IPS-18c (cell line): Measurements from ENCODE around the gene COL17A1.

Experiments used
- H3K4me3 ChIP-seq: 2 replicates; pipeline ENCODE4 v1.7.0; 2013; ENCODE audit warnings: low read depth, mild to moderate bottlenecking, low read length, moderate library complexity; ENCODE audit not compliant: insufficient read depth
- H3K9me3 ChIP-seq: one replicate; pipeline ENCODE4 v1.6.1; 2013; ENCODE audit warnings: mild to moderate bottlenecking, low read length, moderate library complexity; ENCODE audit not compliant: control insufficient read depth, insufficient read depth

COL17A1 gene

DNA sequence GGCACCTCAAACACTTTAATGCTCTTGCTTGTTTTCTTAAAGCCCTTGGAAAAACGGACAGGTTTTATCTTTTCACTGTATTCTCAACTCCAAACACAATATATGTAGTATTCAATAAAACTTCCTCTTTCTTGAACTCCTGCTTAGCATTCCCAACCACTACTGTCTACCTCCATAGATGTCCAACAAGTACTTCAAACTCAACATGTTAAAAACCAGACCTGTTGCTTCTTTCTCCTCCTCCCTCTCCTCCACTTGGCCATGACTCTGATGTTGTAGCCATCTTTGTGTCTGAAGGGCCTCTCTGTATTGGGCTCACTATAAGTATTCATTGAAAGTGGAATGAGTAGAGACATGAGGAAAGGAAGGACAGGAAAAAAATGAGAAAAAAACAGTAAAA lies 16.2 kb upstream of the COL17A1 start:
- H3K9me3 ChIP-seq, result no peaks in the 10 kb centered on the region
- H3K4me3 ChIP-seq, result no peak overlapping the region

DNA sequence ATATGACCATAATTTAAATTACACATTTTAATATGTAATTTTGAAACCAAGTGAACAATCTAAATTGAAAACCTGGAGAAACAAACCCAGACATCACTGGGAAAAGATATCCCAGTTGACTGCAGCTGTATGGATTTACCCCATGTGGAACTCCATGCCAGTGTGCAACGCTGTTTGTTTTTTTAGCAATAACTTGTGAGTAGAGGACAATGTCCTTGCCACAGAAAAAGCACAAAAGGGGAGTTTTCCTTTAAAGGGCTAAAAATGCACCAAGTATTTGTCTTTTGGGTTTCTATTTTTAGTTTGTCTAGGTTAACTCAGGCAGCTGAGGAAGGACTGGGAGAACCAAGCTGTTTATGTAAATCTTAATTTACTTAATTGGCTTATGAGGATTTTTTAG lies 15.1 kb upstream of the COL17A1 start:
- no peak overlapping the region for H3K4me3 ChIP-seq

DNA sequence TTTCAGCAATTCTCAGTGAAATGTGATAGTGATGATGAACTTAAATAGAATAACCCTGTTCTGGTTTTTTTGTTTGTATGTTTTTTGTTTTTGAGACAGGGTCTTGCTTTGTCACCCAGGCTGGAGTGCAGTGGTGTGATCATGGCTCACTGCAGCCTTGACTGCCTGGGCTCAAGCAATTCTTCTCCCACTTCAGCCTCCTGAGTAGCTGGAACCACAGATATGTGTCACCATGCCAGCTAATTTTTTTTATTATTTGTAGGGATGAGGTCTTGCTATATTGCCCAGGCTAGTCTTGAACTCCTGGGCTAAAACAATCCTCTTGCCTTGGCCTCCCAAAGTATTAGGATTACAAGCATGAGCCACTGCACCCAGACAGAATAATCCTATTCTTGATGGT lies 14.3 kb upstream of the COL17A1 start:
- Histone ChIP-seq H3K4me3 (no peak overlapping the region), H3K9me3 (no peaks in the 10 kb centered on the region)

More for the DNA sequence above, 15.1 kb upstream of the COL17A1 start:
- no peaks in the 10 kb centered on the region for H3K9me3 ChIP-seq

DNA sequence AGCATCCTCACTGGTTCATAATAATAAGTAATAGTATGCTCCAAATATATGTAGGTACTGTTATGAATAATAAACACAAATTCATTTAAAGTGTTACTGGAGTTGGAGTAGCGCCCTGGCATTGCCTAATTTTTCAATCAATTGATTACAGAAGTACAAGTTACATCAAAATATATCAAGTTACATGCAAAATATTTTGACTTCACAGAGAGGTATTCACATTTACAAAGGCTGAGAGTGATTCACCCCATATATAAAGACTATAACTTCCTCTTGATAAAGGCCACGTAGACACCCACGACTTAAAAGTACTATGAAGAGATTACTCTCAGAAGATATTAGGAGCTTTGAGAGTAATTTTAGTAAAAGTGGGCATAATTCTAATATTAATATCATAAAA lies 13.6 kb upstream of the COL17A1 start:
- H3K4me3 ChIP-seq, result no peak overlapping the region
- no peaks in the 10 kb centered on the region for H3K9me3 ChIP-seq

DNA sequence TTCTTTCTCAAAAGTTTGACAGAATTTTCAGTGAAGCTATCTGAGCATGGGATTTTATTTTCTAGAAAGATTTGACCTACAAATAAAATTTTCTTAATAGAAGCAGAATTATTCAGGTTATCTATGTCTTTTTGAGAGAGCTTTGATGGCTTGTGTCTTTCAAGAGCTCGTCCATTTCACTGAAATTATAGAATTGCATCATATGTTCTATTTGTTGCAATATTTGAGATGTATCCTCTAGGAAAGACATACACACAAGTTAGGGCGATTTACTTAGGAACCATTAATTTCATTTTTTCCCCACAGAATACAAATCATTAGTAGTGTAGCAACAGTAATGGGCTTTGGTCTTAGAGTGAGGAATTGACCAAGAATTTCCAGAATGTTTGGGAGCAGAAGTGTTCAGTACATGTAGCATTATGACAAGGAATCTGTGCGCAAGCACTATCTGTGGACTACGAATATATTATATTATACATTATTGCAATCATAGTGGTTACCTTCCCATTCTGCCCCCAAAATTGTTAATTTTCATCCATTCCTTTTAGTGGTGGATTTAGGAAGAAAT lies 12.8 kb upstream of the COL17A1 start:
- H3K9me3 ChIP-seq, result no peaks in the 10 kb centered on the region
- no peak overlapping the region for H3K4me3 ChIP-seq

DNA sequence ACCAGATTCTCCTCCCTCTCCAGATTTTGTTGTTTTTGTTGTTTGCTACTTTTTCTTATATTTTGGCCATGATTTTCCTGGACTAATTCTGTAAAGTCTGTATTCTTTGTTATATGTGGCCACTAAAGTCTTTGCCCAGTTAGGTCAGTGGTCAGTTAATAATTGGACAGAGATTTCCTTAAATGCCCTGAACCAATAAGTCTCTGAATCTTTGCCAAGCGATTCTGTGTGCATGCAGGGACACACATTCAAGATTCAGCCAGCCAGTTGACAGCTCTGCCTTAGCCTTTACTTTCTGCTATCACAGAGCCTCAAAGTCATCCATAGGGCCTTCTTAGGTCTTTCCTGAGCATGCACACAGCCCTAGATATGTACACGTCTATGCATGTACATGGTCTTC lies 11.0 kb upstream of the COL17A1 start:
- no peaks in the 10 kb centered on the region for H3K9me3 ChIP-seq

DNA sequence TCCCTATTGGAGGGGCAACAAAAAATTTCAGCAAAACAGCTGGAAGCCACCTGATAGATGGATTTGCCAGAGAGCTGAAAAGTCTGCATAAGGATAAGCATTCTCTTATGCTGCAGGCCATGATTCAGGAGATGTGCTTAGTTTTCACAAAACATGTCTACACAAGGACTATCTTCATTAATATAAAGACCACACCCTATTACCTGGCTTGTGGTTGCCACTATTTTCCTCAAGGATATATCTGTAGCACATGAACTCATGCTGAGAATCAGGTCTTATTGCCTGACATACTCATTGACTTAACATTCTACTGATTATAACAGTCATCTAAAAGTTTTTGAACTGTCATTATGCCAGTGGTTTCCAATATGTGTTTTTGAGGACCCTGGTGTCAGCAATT lies 7.1 kb upstream of the COL17A1 start:
- Histone ChIP-seq H3K9me3 (no peaks in the 10 kb centered on the region), H3K4me3 (no peak overlapping the region)

More for the DNA sequence above, 11.0 kb upstream of the COL17A1 start:
- no peak overlapping the region for H3K4me3 ChIP-seq

DNA sequence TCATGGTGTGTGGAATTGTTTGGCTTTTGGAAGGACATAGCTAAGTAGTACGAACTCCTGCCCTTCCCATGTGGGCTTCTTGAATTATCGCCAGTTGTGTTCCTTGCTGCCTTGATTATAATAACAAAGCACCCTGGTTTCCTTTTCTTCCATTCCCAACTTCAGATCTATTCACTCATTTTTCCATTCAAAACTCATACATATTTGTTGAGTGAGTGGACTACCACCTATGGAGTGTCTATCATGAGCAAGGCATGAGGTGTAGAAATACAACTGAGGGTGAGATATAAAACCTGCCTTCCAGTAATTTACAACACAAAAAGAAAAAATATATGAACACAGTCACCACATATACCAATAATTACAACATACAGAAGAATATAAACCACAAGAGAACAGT lies 4.9 kb upstream of the COL17A1 start:
- no peak overlapping the region for H3K4me3 ChIP-seq
- no peaks in the 10 kb centered on the region for H3K9me3 ChIP-seq

DNA sequence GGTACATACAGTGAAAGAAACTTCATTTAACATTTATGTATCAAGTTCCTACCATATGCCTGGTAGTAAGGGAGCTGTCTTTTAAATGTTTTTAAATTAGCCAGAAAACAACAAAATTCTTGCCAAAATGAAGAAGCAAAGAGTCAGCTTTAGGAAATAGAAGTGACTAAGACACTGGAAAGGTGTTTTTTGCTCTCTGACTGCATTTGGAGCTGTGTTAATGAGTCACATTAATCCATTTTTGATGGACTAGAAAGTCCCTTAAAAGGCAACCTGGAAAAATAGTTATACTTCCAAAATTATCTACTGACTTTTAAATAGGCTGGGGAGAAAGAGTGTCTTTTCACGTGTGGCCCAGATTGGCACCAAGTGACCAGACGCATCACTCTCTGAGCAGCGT lies 3.9 kb upstream of the COL17A1 start:
- H3K9me3 ChIP-seq, result no peaks in the 10 kb centered on the region
- H3K4me3 ChIP-seq, result no peak overlapping the region

DNA sequence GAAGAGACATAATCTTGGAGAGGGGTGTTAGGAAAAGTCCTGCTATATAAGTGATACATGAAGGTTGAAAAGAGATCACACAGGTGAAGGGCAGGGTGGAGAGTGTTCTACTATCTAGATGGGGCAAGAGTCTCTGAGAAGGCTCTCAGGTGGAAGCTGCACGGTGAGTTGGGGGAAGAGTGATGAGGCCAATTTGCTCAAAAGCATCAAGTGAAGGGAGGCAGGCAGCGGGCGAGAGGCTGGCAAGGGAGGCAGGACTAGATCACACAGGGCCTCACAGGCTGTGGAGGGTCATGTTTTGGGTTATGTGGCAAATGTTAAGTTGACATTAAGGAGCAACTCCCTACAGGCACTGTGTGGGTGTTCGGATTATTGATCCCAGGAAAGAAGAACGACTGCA lies 2.6 kb upstream of the COL17A1 start:
- no peak overlapping the region for H3K4me3 ChIP-seq

DNA sequence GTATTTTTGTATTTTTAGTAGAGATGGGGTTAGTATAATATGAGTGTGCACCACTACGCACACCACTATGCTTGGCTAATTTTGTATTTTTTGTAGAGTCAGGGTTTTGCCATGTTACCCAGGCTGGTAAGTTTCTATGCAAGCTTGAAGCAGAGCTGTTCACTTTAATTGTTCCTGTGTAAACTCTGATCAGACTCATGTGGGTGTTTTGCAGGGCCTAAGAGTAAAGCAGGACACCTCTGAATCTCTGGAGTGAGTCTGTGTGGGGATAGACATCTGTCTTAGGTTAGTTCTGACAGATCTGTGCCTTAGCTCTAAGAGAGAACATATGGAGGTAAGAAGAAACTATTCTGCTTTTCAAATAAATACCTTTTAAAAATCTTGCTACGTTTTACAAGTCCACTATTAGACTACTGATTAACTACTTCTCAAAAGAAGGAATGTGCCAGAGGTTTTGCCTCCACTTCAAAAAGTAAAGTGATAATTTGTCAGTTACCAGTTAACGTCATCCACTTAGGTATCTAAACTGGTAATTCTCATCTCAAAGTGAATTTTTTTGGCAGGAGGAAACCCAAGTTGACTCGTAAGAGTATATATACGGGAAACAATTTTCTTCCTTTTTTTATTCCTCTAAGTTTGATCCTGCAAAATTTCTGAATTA lies 1.1 kb downstream of the COL17A1 start:
- no peak overlapping the region for H3K4me3 ChIP-seq
- H3K9me3 ChIP-seq, result no peaks in the 10 kb centered on the region

More for the DNA sequence above, 2.6 kb upstream of the COL17A1 start:
- H3K9me3 ChIP-seq, result no peaks in the 10 kb centered on the region

DNA sequence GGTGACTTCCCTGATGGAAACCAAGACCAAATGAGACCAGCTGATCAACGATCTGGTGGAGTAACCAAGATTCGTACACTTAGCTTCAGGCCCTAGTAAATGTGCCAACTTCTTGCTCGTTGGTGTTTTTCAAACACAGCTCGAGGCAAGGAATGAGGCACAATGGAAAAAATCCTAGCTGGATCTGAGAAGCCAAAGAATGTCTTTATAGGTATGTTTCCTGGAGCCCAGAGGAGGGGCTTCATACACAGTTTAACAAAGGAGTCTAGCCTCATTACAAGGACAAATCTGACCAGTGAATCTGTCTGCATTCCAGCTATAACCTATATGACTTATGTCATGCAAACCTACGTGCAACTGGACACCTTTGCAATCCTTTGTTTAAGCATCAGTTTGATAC lies 3.7 kb downstream of the COL17A1 start:
- Histone ChIP-seq H3K4me3 (no peak overlapping the region), H3K9me3 (no peaks in the 10 kb centered on the region)

DNA sequence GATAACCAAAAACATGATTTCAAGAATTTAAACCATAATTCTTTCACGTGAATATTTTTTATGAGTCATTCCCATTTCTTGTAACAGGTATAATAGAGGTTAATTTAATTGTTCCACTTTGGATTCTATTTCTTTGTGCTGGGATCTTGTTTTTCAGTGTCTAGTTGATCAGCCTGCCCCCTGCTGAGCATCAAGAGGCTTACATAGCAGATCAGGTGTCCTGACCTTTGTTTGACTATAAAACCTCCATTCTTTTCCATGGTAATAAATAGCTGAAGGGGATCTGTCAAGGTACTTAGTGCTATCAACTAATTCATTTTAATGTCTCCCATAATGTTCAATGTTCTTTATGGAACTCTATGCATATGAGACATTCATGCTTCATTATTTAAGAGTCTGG lies 4.9 kb downstream of the COL17A1 start:
- H3K4me3 ChIP-seq, result no peak overlapping the region
- H3K9me3 ChIP-seq, result no peaks in the 10 kb centered on the region

DNA sequence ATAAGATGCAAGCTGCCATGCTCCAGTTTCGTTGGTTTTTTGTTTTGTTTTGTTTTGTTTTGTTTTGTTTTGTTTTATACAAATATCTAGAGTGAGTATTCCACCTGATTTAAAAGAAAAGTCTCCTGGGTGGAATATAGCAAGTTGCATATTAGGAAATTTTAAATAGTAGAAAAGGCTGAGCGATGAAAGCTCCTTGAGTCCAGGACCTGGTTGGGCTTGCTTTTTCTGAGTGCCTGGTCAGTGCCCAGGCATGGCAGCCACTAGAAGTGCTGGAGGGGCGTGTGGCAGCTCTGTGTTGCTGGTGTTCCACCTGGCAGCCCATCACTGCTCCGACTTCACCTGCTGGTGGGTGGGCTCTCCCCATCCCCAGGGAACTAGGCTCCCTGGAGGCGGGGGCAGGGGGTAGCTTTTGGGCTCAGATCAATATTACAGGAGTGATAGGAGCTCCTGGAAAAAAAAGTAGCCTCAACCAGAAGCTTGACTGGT lies 8.0 kb downstream of the COL17A1 start:
- 0 out of 2 replicates have a peak overlapping the region, but pooled peaks have one; percentile 1 for H3K4me3 ChIP-seq

DNA sequence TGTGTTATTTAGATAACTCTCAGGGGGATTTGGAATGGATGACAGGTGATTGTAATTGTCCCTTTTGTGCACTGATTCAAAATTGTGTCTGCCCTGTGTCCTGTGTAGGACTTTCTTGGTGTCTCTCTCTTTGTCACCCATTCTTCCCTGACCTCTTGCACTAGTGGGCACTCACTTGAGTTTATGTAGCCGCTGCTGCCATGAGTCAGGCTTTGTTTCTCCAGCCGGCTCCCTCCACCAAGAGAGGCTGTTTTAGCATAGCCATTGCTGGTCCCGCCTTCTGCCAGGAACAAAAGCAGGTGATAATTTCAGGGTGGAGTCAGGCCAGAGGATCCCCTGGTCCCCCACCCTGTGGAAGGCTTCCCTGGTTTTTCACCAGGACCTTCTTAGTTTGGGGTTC lies 8.4 kb downstream of the COL17A1 start:
- Histone ChIP-seq H3K9me3 (no peaks in the 10 kb centered on the region), H3K4me3 (0 out of 2 replicates have a peak overlapping the region, but pooled peaks have one; percentile 1)

More for the DNA sequence above, 8.0 kb downstream of the COL17A1 start:
- H3K9me3 ChIP-seq, result no peaks in the 10 kb centered on the region

DNA sequence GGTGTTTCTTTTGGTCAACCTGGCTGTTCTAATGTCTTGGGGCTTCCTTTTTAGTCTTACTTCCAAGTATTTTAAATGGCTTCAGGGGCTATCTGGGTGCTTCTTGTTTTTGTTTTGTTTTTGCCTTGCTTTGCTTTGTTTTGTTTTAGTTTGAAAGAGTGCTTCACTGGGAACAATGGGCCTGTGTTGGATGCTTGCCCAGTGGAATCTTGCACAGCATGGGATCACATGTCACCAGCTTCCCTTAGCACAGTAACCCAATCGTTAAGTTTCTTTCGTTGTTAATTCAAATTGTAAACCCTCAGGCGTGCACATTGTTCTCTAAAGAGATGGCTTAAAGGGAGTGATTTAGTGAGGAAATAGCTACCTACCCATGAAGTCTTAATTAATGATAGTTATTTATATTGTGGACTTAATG lies 8.9 kb downstream of the COL17A1 start:
- Histone ChIP-seq H3K4me3 (no peak overlapping the region), H3K9me3 (no peaks in the 10 kb centered on the region)

DNA sequence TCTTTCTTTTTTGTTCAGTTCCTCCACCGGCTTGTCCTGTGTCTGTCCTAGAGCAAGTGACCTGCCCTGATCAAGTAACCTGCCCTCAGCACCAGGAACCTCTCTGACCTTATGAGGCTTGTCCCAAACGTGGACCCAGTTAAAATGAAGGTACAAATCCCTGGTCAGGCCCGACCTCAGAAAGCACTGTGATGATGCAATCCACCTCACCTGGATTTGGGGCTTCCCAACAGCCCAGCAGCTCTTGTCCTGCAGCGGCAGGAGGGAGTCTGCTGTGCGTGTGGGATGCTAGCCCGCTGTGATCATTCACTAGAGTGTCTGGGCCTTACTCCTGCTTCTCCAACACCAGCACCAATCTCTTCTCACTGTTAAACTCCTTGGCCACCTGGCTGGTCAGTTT lies 11.2 kb downstream of the COL17A1 start:
- Histone ChIP-seq H3K4me3 (no peak overlapping the region), H3K9me3 (no peaks in the 10 kb centered on the region)

DNA sequence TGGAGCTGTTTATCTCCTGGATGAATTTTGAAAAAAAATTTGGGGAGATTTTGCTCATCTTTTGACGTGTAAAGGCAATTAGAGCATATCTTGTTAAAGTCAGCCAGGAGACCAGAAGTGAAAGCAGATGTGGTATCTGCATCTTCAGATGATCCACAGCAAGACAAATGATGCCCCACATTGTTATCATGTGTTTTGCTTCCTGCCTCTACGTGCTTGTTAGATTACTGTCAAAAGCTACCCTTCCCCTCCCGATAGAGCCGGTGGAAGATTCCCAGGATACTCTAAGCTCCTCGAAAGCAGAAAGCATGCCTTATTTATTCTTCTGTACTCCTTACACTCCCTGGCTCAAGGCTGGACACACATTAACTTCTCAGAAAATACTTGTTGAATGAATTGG lies 12.9 kb downstream of the COL17A1 start:
- H3K9me3 ChIP-seq, result no peaks in the 10 kb centered on the region
- no peak overlapping the region for H3K4me3 ChIP-seq

DNA sequence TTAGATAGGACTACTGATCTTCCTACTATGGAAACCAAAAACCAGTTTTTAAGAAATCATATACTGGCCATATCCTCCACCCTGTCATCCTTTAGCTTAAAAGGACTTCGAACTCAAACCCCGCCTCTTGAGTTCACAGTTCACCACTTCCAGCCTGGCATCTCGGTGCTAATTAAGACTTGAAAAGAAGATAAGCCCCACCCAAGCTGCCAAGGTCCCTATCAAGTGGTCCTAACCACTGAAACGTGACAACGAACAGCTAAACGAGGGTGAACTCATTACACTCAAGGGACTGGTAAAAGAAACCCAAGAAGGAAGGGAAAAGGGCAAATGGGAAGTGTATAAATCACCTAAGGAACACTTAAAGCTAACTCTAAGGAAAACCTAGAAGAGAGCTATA lies 16.1 kb downstream of the COL17A1 start:
- H3K9me3 ChIP-seq, result no peaks in the 10 kb centered on the region
- no peak overlapping the region for H3K4me3 ChIP-seq
